GM21576 (cell line): ENCODE measurements around the gene SLC5A11.

Experiments
- ATAC-seq: cut with Tn5 transposase; IDR thresholded peaks from one replicate; pipeline ENCODE4 v1.9.1; 2021; ENCODE audit warnings: mild to moderate bottlenecking, moderate library complexity; ENCODE audit not compliant: unreplicated experiment

Gene SLC5A11

DNA sequence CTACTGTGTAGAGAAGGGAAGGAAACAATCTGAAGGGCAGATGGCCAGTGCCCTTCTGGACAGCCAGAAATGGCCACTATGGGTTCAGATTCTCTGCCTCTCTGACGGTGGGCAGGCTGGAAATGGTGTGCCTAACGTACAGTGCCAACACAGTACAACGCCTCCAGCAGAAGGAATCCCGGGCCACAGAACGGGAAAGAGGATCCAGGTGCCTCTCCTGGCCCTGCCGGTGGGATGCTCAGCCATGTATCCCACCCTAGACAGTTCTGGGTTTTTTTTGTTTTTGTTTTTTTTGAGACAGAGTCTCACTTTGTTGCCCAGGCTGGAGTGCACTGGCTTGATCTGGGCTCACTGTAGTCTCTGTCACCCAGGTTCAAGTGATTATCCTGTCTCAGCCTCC lies 71.5 kb downstream of the SLC5A11 start:
- ATAC-seq = no peak

- no peak for ATAC-seq
Measured at GRCh38 chr16:24917891-24918290, 72.1 kb downstream of the SLC5A11 start.

DNA sequence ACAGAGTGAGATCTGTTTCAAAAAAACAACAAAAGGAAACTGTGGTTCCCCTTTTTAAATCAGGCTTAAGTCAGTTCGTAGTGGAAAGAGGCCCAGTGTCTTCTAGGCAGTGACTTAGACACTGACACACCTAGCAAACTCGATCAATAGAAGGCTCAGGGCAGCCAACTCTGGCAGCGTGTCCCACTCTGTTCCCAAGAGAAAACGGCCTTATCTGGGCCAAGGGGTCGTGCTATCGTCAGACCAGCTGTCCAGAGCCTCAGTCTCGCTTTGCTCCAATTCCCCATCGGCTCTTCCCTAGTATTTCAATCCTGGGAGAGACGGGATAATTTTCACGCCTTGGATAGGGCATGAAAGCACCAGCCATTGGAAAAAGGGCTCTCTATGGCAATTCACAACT lies 72.9 kb downstream of the SLC5A11 start:
- ATAC-seq = no peak

DNA sequence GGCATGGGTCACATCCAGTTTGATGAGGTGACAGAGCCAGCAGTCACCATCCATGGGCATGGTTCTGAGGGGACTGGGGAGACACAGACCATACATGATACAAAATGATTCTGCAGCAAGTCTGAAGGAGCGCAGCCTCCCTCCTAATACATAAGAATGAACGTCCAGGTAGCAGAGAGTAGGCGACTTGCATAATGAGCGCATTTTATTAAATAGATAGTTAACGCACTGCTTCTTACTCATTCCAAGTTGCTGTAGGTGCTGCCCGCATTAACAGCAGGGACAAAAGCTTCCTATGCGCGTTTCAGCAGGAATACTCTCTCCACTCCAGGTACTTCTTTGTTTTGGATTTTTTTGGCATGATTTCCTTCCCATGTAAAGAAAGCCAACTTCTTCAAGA lies 73.8 kb downstream of the SLC5A11 start:
- ATAC-seq = no peak

GRCh38 chr16:24920568-24920967 lies 74.8 kb downstream of the SLC5A11 start:
- no peak for ATAC-seq

DNA sequence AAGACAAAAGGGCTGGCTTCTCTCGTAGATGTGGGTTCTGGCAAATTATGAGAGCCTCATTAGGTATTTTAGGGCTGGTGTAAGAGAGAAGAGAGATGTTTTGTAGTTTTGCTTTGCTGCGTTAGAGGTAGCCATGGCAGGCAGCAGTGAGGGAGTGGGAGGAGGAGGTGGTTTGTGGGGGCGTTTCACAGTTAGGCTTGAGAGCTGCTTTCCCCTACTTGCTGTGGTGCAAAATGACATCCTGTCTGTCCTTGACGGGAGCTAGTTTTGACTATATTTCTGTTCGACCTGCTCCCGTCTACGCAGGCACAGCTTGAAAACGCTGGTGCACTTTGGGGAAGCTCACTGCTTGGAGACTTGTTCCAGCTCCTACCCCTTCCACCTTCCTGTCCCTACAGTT lies 75.5 kb downstream of the SLC5A11 start:
- ATAC-seq = no peak

DNA sequence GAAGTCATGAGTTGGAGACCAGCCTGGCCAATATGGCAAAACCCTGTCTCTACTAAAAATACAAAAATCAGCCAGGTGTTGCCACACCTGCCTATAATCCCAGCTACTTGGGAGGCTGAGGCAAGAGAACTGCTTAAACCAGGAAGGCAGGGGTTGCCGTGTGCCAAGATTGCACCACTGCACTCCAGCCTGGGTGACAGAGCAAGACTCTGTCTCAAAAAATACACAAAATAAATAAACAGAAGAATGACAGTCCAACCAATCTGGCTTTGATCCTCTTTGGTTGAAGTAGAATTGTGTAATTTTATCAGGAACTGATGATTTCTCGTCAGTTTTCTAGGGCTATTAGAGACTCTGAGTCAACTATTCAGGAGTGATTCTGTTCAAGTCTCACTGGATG lies 79.4 kb downstream of the SLC5A11 start:
- ATAC-seq = no peak

GRCh38 chr16:24929409-24929808 lies 83.6 kb downstream of the SLC5A11 start:
- no peak for ATAC-seq

DNA sequence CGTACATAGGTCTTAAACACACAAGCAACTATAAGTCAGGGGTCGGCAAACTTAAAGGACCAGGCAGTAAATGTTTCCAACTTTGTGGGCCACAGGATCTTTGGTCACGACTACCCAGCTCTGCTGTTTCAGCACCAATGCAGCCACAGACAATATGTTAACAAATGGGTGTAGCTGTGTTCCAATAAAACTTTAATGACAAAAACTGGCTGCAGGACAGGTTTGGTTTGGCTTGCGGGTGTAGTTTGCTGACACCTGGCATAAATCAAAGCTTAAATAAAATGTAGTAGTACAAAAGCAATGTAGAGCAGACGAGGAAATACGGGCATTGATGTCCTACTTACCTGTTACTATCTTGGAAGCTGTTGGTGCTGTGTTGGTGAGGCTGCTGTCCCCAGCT lies 84.7 kb downstream of the SLC5A11 start:
- no peak for ATAC-seq

- no peak for ATAC-seq
Measured at GRCh38 chr16:24931091-24931490, 85.3 kb downstream of the SLC5A11 start.

DNA sequence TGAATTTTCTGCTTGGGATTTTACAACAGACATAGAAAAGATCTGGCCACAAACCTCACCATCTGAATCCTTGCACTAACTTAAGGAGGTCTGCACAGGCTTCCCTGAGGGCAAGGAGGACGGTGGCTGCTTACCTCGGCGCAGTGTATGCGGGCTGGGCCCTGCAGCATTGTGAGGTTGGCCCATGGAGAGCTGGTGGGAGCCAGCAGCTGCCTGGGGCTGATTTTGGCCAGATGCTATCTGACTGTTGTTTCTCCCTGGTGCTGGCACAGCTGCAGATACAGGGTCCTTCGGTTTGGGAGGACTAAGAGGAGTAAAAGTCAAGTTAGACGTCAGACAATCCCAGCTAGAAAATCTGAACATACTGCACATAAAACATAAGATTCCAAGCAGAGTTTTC lies 89.6 kb downstream of the SLC5A11 start:
- ATAC-seq = no peak

- ATAC-seq = no peak
Measured at GRCh38 chr16:24936151-24936550, 90.4 kb downstream of the SLC5A11 start.

- ATAC-seq = no peak
Measured at GRCh38 chr16:24939224-24939623, 93.5 kb downstream of the SLC5A11 start.

- no peak for ATAC-seq
Measured at GRCh38 chr16:24939738-24940137, 94.0 kb downstream of the SLC5A11 start.

DNA sequence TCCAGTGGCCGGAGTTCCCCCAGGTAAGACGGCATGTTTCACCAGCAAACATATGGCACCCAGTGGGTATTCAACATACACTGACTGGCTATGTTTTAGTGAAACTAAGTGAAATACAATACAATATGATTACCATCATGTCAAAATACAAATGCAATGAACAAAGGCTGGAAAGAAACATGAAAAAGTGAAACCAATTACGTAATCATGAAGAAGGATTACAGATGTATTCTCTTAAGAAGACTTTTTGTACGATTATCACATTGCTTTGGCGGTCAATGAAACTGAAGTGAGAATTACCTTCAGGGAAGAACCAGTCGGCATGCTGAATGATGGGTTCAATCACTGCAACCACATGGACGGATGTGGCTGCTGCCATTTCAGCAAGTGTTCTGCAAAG lies 97.7 kb downstream of the SLC5A11 start:
- no peak for ATAC-seq

DNA sequence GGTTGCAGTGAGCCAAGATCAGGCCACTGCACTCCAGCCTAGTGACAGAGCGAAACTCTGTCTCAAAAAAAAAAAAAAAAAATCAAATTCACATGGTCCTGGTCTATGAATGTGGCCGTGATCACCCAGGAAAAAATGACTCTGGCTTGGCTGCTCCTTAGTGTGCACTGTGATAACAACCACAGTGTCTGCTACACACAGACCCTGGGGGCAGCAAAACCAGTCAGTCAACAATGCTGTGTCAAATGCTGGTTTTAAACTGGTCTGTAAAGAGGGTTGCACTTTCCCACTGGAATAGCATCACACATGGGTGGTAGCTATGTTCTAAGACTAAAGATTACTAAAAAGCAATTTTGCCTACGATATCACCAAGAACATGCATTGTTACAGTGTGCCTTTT lies 98.4 kb downstream of the SLC5A11 start:
- ATAC-seq = no peak

DNA sequence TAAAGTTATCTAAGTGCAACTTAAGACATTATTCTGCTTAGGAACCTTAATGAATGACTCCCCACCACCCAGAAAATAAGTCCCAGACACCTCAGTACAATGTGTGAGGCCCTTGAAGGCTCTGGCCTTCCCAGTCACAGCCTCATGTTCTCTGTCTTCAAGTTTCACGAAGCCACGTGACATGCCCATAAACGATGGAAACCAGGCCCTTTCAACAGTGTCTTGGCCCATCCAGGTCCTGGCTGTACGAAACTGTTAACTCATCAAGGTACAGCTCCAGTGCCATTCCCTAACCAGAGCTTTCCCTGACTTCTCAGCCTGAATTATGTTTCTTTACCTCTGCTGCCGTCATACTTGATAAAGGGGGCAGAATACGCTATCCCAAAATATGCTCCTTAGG lies 100.4 kb downstream of the SLC5A11 start:
- no peak for ATAC-seq

- ATAC-seq = no peak
Measured at GRCh38 chr16:24950275-24950674, 104.5 kb downstream of the SLC5A11 start.

- ATAC-seq = no peak
Measured at GRCh38 chr16:24953306-24953705, 107.5 kb downstream of the SLC5A11 start.

- ATAC-seq = no peak
Measured at GRCh38 chr16:24953721-24954120, 108.0 kb downstream of the SLC5A11 start.

- no peak for ATAC-seq
Measured at GRCh38 chr16:24954137-24954536, 108.4 kb downstream of the SLC5A11 start.

- no peak for ATAC-seq
Measured at GRCh38 chr16:24955975-24956731, 110.4 kb downstream of the SLC5A11 start.

- no peak for ATAC-seq
Measured at GRCh38 chr16:24957887-24958286, 112.1 kb downstream of the SLC5A11 start.
